Panc1 (cell line): ENCODE measurements around the gene CA5A. TPM values are rescaled to one million over a fixed set of nuclear protein-coding genes. Genes with fewer than 3 reads are reported as not detected.

Experiments
- ATAC-seq: fragments of 200-7000 bp; cut with Tn5 transposase; 2 replicates; pipeline ENCODE4 v1.9.1; 2020; ENCODE audit warnings: mild to moderate bottlenecking, moderate library complexity
- BruUV-seq: library from RNA; stranded (reverse); fragments of 400-500 nt; replicated peaks from 2 replicates; lab custom pipeline; 2021; lab: Mats Ljungman, UMichigan
- CTCF ChIA-PET: fragments of 300-600 bp; sonication (Branson Sonifier 250); formaldehyde crosslinking; loops from one replicate; lab custom pipeline; 2022; ENCODE audit warnings: antibody characterized with exemption; lab: Charles Lee
- POLR2A ChIA-PET: fragments of 300-600 bp; sonication (Branson Sonifier 250); formaldehyde crosslinking; loops from one replicate; lab custom pipeline; 2022; ENCODE audit warnings: antibody characterized with exemption; lab: Charles Lee
- DNase-seq: peaks from one replicate; pipeline ENCODE4 v3.0.0-alpha.2; 2010; ENCODE audit warnings: low read depth, low spot score
- H3K27ac ChIP-seq: 2 replicates; pipeline ENCODE4 v1.5.1; 2011; ENCODE audit warnings: mild to moderate bottlenecking, low read length, inconsistent platforms
- H3K27me3 ChIP-seq: fragments of 200-500 bp; sonication (Bioruptor generic); 2 replicates; pipeline ENCODE4 v1.6.0; 2014; ENCODE audit warnings: low read length, inconsistent platforms; ENCODE audit not compliant: control insufficient read depth, insufficient read depth
- H3K36me3 ChIP-seq: fragments of 200-500 bp; sonication (Bioruptor generic); 2 replicates; pipeline ENCODE4 v1.5.1; 2014; ENCODE audit warnings: inconsistent platforms, mild to moderate bottlenecking, low read length, moderate library complexity; ENCODE audit not compliant: control insufficient read depth, insufficient read depth
- H3K4me1 ChIP-seq: 2 replicates; pipeline ENCODE4 v1.5.1; 2011; ENCODE audit warnings: inconsistent platforms, mild to moderate bottlenecking, low read length, moderate library complexity; ENCODE audit not compliant: control insufficient read depth, insufficient read depth
- H3K4me3 ChIP-seq, 2 experiments: 2 replicates each; pipeline ENCODE4 v1.5.1; 2011 to 2012; ENCODE audit warnings: low read depth in 2 of 2, low read length in 2 of 2, mild to moderate bottlenecking in 2 of 2, inconsistent platforms in 1 of 2, moderate library complexity in 1 of 2
- H3K9me3 ChIP-seq: fragments of 200-500 bp; sonication (Bioruptor generic); 2 replicates; pipeline ENCODE4 v1.5.1; 2014; ENCODE audit warnings: low read depth, mild to moderate bottlenecking, inconsistent platforms, low read length, moderate library complexity; ENCODE audit not compliant: control insufficient read depth, insufficient read depth
- POLR2AphosphoS5 ChIP-seq: IDR thresholded peaks from 2 replicates; pipeline ENCODE4 v1.6.1; 2012; ENCODE audit warnings: mild to moderate bottlenecking, low read depth, low read length, moderate library complexity
- REST ChIP-seq, 2 experiments: IDR thresholded peaks; 2 replicates each; pipeline ENCODE4 v1.6.1; 2011 to 2012; ENCODE audit warnings: low read depth in 2 of 2, control low read depth in 1 of 2, low read length in 1 of 2, mild to moderate bottlenecking in 1 of 2, moderate library complexity in 1 of 2; ENCODE audit not compliant: insufficient read depth in 1 of 2
- SIN3A ChIP-seq: IDR thresholded peaks from 2 replicates; pipeline ENCODE4 v1.6.1; 2012; ENCODE audit warnings: low read depth, mild to moderate bottlenecking, low read length, moderate library complexity, borderline replicate concordance; ENCODE audit not compliant: insufficient read depth
- TCF7L2 ChIP-seq: IDR thresholded peaks from 2 replicates; pipeline ENCODE4 v1.6.1; 2011; ENCODE audit warnings: mild to moderate bottlenecking, low read depth, low read length, inconsistent platforms
- in situ Hi-C: cut with HindIII; loops from 2 replicates; pipeline ENCODE4 v1.10.0; 2016; ENCODE audit warnings: low sequenced_read_pairs, low pct_unique_long_range_greater_than_20kb
- intact Hi-C: fragments of 100-400 bp; cut with micrococcal nuclease; formaldehyde crosslinking; loops from one replicate; pipeline ENCODE4 v1.10.0; 2022; ENCODE audit not compliant: unreplicated experiment
- total RNA-seq: library from RNA; stranded (reverse); gene quantifications from one replicate; pipeline ENCODE4 v1.2.1, GENCODE V29; 2021; ENCODE audit not compliant: unreplicated experiment
- TF ChIP-seq, protein P1 (sequence below): fragments of 450-650 bp; IDR thresholded peaks from 2 replicates; pipeline ENCODE4 v1.5.1; 2017; ENCODE audit warnings: mild to moderate bottlenecking

Gene CA5A
- total RNA-seq, 1 experiment from 2014 or later, result not detected

DNA sequence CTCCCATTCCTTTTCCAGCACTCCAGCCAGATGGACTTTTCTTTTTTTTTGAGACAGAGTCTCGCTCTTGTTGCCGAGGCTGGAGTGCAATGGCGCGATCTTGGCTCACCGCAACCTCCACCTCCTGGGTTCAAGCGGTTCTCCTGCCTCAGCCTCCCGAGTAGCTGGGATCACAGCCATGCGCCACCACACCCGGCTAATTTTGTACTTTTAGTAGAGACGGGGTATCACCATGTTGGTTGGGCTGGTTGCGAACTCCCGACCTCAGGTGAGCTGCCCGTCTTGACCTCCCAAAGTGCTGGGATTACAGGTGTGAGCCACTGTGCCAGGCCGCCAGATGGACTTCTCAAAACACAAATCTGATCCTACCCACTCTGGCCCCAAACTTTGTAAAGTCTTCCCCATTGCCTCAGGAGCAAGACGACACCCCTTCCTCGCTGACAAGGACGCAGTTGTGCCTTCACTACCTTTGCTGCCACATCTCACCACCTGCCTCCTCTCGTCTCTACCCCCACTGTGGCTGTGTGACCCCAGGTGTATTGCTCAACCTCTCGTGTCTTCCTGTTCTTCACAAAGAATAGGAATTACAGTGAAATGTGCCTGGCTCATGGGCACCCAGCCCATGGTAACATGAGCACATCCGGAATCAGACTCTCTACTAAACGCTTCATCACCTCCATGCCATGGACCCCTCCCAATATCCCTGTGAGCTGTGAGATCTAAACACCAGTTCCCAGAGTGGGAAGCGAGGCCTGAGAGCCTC, 11.2 kb upstream of the CA5A start:
- TF ChIP-seq POLR2AphosphoS5, result no peak
- TF ChIP-seq TCF7L2, result no peak
- TF ChIP-seq SIN3A, result no peak
- TF ChIP-seq, protein P1, sequence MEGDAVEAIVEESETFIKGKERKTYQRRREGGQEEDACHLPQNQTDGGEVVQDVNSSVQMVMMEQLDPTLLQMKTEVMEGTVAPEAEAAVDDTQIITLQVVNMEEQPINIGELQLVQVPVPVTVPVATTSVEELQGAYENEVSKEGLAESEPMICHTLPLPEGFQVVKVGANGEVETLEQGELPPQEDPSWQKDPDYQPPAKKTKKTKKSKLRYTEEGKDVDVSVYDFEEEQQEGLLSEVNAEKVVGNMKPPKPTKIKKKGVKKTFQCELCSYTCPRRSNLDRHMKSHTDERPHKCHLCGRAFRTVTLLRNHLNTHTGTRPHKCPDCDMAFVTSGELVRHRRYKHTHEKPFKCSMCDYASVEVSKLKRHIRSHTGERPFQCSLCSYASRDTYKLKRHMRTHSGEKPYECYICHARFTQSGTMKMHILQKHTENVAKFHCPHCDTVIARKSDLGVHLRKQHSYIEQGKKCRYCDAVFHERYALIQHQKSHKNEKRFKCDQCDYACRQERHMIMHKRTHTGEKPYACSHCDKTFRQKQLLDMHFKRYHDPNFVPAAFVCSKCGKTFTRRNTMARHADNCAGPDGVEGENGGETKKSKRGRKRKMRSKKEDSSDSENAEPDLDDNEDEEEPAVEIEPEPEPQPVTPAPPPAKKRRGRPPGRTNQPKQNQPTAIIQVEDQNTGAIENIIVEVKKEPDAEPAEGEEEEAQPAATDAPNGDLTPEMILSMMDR, result no peak
- TF ChIP-seq REST (IDR thresholded peaks at IDR 0.05; ENCODE audit: insufficient read depth in 1 of 2, low read depth in 2 of 2, low read length in 1 of 2), result no peak
- H3K4me1 ChIP-seq, result peaks cover 4% of the 10 kb centered on the region
- H3K27ac ChIP-seq, result peak overlapping the region; percentile 9
- no TSS peak for BruUV-seq
- in situ Hi-C loops (no loop called here), intact Hi-C loops (no loop called here)
- ATAC-seq (no peak), DNase-seq (no peak)
- H3K36me3 ChIP-seq, result peaks cover 10% of the 10 kb centered on the region; the same call in 1 of the 2 replicates
- H3K27me3 ChIP-seq, result no peaks in the 10 kb centered on the region
- CTCF ChIA-PET, result no interaction called here
- no peaks in the 10 kb centered on the region for H3K9me3 ChIP-seq
- no peak overlapping the region for H3K4me3 ChIP-seq
- POLR2A ChIA-PET, result no interaction called here

- intact Hi-C loops, result no loop called here
These were observed 10.4 kb upstream of the CA5A start for GRCh38 chr16:87946596-87947347.

More at GRCh38 chr16:87946596-87947347, 10.4 kb upstream of the CA5A start:
- POLR2A ChIA-PET, result no interaction called here
- Histone ChIP-seq H3K27me3 (no peaks in the 10 kb centered on the region), H3K4me1 (no peaks in the 10 kb centered on the region; the same call in 1 of the 2 replicates), H3K4me3 (no peak overlapping the region), H3K27ac (no peak overlapping the region), H3K9me3 (no peaks in the 10 kb centered on the region), H3K36me3 (peaks cover 2% of the 10 kb centered on the region; the same call in 1 of the 2 replicates)
- no peak for DNase-seq
- no peak for ATAC-seq
- TF ChIP-seq TCF7L2 (no peak), REST (IDR thresholded peaks at IDR 0.05; ENCODE audit: insufficient read depth in 1 of 2, low read depth in 2 of 2, low read length in 1 of 2) (no peak), POLR2AphosphoS5 (no peak), SIN3A (no peak)
- TF ChIP-seq, protein P1, result no peak
- in situ Hi-C loops, result no loop called here
- CTCF ChIA-PET, result no interaction called here
- BruUV-seq, result no TSS peak
